Liver (tissue), 9 donors: ENCODE data around the gene BAZ2B. TPM values are rescaled to one million over a fixed set of nuclear protein-coding genes. Genes with fewer than 3 reads are reported as not detected.

Experiments
- DNase-seq: peaks from one replicate; pipeline ENCODE4 v3.0.0-alpha.2; 2017; ENCODE audit warnings: low spot score
- H3K27ac ChIP-seq, 2 donors: one replicate each; pipeline ENCODE4 v1.7.0; 2013; ENCODE audit warnings: inconsistent platforms in 2 of 2, low read length in 2 of 2, control low read depth in 1 of 2, low read depth in 1 of 2, mild to moderate bottlenecking in 1 of 2
- H3K27me3 ChIP-seq, 4 donors: one replicate each; pipeline versions ENCODE4 v1.6.1 to v1.7.0; 2013; ENCODE audit warnings: low read length in 3 of 4, inconsistent platforms in 1 of 4, mild to moderate bottlenecking in 1 of 4, moderate library complexity in 1 of 4; ENCODE audit not compliant: control insufficient read depth in 4 of 4, insufficient read depth in 4 of 4
- H3K36me3 ChIP-seq, 4 donors: one replicate each; pipeline versions ENCODE4 v1.6.1 to v1.7.0; 2013; ENCODE audit warnings: low read length in 3 of 4, mild to moderate bottlenecking in 3 of 4, low read depth in 1 of 4, moderate library complexity in 1 of 4; ENCODE audit not compliant: control insufficient read depth in 4 of 4, insufficient read depth in 3 of 4
- H3K4me1 ChIP-seq, 4 donors: one replicate each; pipeline versions ENCODE4 v1.6.1 to v1.7.0; 2013; ENCODE audit warnings: low read length in 3 of 4, mild to moderate bottlenecking in 3 of 4, moderate library complexity in 1 of 4; ENCODE audit not compliant: control insufficient read depth in 4 of 4, insufficient read depth in 4 of 4
- H3K4me3 ChIP-seq, 3 donors: one replicate each; pipeline versions ENCODE4 v1.6.1 to v1.7.0; 2013; ENCODE audit warnings: low read length in 3 of 3, control low read depth in 1 of 3, low read depth in 1 of 3, mild to moderate bottlenecking in 1 of 3
- H3K9ac ChIP-seq, 2 donors: one replicate each; pipeline ENCODE4 v1.7.0; 2013; ENCODE audit warnings: low read length in 2 of 2, mild to moderate bottlenecking in 2 of 2, moderate library complexity in 2 of 2, control low read depth in 1 of 2, low read depth in 1 of 2
- H3K9me3 ChIP-seq, 4 donors: one replicate each; pipeline versions ENCODE4 v1.6.1 to v1.7.0; 2013; ENCODE audit warnings: low read length in 3 of 4; ENCODE audit not compliant: control insufficient read depth in 4 of 4
- EGR1 ChIP-seq, 2 donors: IDR thresholded peaks; 2 replicates each; pipeline ENCODE4 v1.6.1; 2016 to 2018; ENCODE audit warnings: antibody characterized with exemption in 2 of 2, low read depth in 2 of 2
- FOXA1 ChIP-seq: IDR thresholded peaks from 2 replicates; pipeline ENCODE4 v1.6.1; 2016; ENCODE audit warnings: antibody characterized with exemption
- FOXA2 ChIP-seq: IDR thresholded peaks from 2 replicates; pipeline ENCODE4 v1.6.1; 2016; ENCODE audit warnings: antibody characterized with exemption
- GABPA ChIP-seq, 2 donors: IDR thresholded peaks in 1 of 2; conservative IDR thresholded peaks in 1 of 2; 2 replicates each; pipeline ENCODE4 v1.6.1; 2016; ENCODE audit warnings: antibody characterized with exemption in 2 of 2, mild to moderate bottlenecking in 1 of 2, moderate library complexity in 1 of 2
- HNF4A ChIP-seq, 2 donors: conservative IDR thresholded peaks; 2 replicates each; pipeline ENCODE4 v1.6.1; 2016; ENCODE audit warnings: antibody characterized with exemption in 2 of 2, mild to moderate bottlenecking in 2 of 2
- HNF4G ChIP-seq: IDR thresholded peaks from 2 replicates; pipeline ENCODE4 v1.6.1; 2016; ENCODE audit warnings: antibody characterized with exemption
- JUND ChIP-seq, 2 donors: IDR thresholded peaks; 2 replicates each; pipeline ENCODE4 v1.6.1; 2016; ENCODE audit warnings: antibody characterized with exemption in 2 of 2
- NR2F2 ChIP-seq: IDR thresholded peaks from 2 replicates; pipeline ENCODE4 v1.6.1; 2016; ENCODE audit warnings: antibody characterized with exemption
- RAD21 ChIP-seq, 2 donors: IDR thresholded peaks; 2 replicates each; pipeline ENCODE4 v1.6.1; 2016; ENCODE audit warnings: antibody characterized with exemption in 2 of 2, mild to moderate bottlenecking in 2 of 2
- RXRA ChIP-seq, 2 donors: IDR thresholded peaks; 2 replicates each; pipeline ENCODE4 v1.6.1; 2017 to 2018; ENCODE audit warnings: antibody characterized with exemption in 2 of 2, mild to moderate bottlenecking in 1 of 2
- SP1 ChIP-seq: IDR thresholded peaks from 2 replicates; pipeline ENCODE4 v1.6.1; 2018; ENCODE audit warnings: antibody characterized with exemption, mild to moderate bottlenecking
- TAF1 ChIP-seq: conservative IDR thresholded peaks from 2 replicates; pipeline ENCODE4 v1.6.1; 2016; ENCODE audit warnings: antibody characterized with exemption, mild to moderate bottlenecking
- YY1 ChIP-seq: IDR thresholded peaks from 2 replicates; pipeline ENCODE4 v1.6.1; 2016; ENCODE audit warnings: antibody characterized with exemption, mild to moderate bottlenecking
- WGBS: extraction: QIAGEN DNeasy Blood & Tissue Kit; methylation state at CpG from one replicate; pipeline ENCODE4 v1.1.7; 2013; 5-methylcytosine and 5-hydroxymethylcytosine counted together
- polyA plus RNA-seq, 2 donors: library from polyadenylated mRNA; stranded (reverse) in 1 of 2; unstranded in 1 of 2; fragments of 200-250 nt in 1 of 2; fragments of >200 nt in 1 of 2; fragmentation: Nextera tagmentation in 1 of 2; extraction: Ambion mirVana in 1 of 2; gene quantifications; one replicate each; pipeline versions ENCODE4 v1.2.1 to v1.2.3, GENCODE V29; 2013 to 2015
- total RNA-seq, 2 donors: library from RNA; depleted of rRNA; stranded (reverse); fragments of >200 nt; gene quantifications; one replicate each; pipeline ENCODE4 v1.2.3, GENCODE V29; 2014
- TF ChIP-seq, protein P1 (sequence below): IDR thresholded peaks from 2 replicates; pipeline ENCODE4 v1.6.1; 2016; ENCODE audit warnings: antibody characterized with exemption
- TF ChIP-seq, protein P2 (sequence below): IDR thresholded peaks from 2 replicates; pipeline ENCODE4 v1.6.1; 2016; ENCODE audit warnings: antibody characterized with exemption, mild to moderate bottlenecking
- TF ChIP-seq, protein P3 (sequence below): IDR thresholded peaks from 2 replicates; pipeline ENCODE4 v1.6.1; 2016; ENCODE audit warnings: antibody characterized with exemption
- TF ChIP-seq, protein P4 (sequence below): IDR thresholded peaks from 2 replicates; pipeline ENCODE4 v1.6.1; 2016; ENCODE audit warnings: antibody characterized with exemption
- TF ChIP-seq, protein P5 (sequence below): fragments of 150-350 bp; IDR thresholded peaks from 2 replicates; pipeline ENCODE4 v1.5.1; 2017; ENCODE audit warnings: improper control_type of control experiment, low read depth, low read length; ENCODE audit not compliant: missing input control
- donor health status: healthy.
- donor health status: healthy.
- donor health status: healthy.
- donor health status: healthy.
- donor health status: healthy.

The BAZ2B gene
- total and polyA plus RNA-seq, 4 donors, result 6.7 to 61.0 (median 24.9) TPM

DNA sequence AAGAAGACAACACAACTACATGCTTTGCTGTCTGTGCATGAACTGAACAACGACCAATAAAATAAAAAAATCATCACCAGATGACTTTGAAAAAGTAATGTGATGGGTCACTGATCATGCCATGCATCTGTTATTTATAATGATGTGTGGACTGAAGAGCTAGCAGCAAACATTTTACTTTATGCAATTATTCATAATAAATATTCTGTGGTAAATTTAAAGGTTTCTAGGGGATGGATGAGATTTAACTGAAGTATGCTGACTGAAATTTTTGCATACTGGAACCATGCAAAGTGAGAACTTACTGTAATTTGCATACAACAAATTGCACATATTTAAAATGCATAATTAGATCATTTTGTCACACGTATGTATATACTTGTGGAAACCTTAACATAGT, 31.3 kb upstream of the BAZ2B start:
- no peak overlapping the region for H3K27ac ChIP-seq
- H3K36me3 ChIP-seq, result no peaks in the 10 kb centered on the region
- 87% methylated on average over 2 of the region's 2 CpGs for whole genome bisulfite sequencing
- H3K9ac ChIP-seq, result no peak overlapping the region
- no peak overlapping the region for H3K4me3 ChIP-seq
- H3K9me3 ChIP-seq, result no peaks in the 10 kb centered on the region
- TF ChIP-seq, protein P1, sequence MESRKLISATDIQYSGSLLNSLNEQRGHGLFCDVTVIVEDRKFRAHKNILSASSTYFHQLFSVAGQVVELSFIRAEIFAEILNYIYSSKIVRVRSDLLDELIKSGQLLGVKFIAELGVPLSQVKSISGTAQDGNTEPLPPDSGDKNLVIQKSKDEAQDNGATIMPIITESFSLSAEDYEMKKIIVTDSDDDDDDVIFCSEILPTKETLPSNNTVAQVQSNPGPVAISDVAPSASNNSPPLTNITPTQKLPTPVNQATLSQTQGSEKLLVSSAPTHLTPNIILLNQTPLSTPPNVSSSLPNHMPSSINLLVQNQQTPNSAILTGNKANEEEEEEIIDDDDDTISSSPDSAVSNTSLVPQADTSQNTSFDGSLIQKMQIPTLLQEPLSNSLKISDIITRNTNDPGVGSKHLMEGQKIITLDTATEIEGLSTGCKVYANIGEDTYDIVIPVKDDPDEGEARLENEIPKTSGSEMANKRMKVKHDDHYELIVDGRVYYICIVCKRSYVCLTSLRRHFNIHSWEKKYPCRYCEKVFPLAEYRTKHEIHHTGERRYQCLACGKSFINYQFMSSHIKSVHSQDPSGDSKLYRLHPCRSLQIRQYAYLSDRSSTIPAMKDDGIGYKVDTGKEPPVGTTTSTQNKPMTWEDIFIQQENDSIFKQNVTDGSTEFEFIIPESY, result no peak
- TF ChIP-seq TAF1 (no peak), SP1 (no peak), RXRA (IDR thresholded peaks at IDR 0.05) (no peak)
- TF ChIP-seq, protein P2, sequence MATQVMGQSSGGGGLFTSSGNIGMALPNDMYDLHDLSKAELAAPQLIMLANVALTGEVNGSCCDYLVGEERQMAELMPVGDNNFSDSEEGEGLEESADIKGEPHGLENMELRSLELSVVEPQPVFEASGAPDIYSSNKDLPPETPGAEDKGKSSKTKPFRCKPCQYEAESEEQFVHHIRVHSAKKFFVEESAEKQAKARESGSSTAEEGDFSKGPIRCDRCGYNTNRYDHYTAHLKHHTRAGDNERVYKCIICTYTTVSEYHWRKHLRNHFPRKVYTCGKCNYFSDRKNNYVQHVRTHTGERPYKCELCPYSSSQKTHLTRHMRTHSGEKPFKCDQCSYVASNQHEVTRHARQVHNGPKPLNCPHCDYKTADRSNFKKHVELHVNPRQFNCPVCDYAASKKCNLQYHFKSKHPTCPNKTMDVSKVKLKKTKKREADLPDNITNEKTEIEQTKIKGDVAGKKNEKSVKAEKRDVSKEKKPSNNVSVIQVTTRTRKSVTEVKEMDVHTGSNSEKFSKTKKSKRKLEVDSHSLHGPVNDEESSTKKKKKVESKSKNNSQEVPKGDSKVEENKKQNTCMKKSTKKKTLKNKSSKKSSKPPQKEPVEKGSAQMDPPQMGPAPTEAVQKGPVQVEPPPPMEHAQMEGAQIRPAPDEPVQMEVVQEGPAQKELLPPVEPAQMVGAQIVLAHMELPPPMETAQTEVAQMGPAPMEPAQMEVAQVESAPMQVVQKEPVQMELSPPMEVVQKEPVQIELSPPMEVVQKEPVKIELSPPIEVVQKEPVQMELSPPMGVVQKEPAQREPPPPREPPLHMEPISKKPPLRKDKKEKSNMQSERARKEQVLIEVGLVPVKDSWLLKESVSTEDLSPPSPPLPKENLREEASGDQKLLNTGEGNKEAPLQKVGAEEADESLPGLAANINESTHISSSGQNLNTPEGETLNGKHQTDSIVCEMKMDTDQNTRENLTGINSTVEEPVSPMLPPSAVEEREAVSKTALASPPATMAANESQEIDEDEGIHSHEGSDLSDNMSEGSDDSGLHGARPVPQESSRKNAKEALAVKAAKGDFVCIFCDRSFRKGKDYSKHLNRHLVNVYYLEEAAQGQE, result no peak
- TF ChIP-seq, protein P3, sequence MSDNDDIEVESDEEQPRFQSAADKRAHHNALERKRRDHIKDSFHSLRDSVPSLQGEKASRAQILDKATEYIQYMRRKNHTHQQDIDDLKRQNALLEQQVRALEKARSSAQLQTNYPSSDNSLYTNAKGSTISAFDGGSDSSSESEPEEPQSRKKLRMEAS, result no peak
- H3K27me3 ChIP-seq, result no peaks in the 10 kb centered on the region
- DNase-seq, result no peak
- no peaks in the 10 kb centered on the region for H3K4me1 ChIP-seq

DNA sequence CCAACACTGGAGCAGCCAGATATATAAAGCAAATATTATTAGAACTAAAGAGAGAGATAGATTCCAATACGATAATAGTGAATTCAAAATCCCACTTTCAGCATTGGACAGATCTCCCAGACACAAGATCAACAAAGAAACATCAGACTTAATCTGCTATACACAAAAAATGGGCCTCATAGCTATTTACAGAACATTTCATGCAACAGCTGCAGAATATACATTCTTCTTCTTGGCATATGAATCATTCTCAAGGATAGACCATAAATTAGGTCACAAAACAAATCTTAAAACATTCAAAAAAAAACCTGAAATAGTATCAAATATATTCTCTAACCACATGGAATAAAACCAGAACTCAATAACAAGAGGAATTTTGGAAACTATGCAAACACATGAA, 23.8 kb upstream of the BAZ2B start:
- TF ChIP-seq RAD21 (IDR thresholded peaks at IDR 0.05) (no peak), RXRA (IDR thresholded peaks at IDR 0.05) (no peak), EGR1 (IDR thresholded peaks at IDR 0.05; ENCODE audit: low read depth in 2 of 2) (no peak), YY1 (no peak), GABPA (IDR thresholded peaks at IDR 0.05 in 1 of 2, conservative IDR thresholded peaks at IDR 0.05 in 1 of 2) (no peak), SP1 (no peak), NR2F2 (no peak), HNF4A (conservative IDR thresholded peaks at IDR 0.05) (no peak), FOXA1 (no peak), TAF1 (no peak), HNF4G (no peak), JUND (IDR thresholded peaks at IDR 0.05) (no peak), FOXA2 (no peak)
- TF ChIP-seq, protein P4, sequence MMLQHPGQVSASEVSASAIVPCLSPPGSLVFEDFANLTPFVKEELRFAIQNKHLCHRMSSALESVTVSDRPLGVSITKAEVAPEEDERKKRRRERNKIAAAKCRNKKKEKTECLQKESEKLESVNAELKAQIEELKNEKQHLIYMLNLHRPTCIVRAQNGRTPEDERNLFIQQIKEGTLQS, result no peak
- TF ChIP-seq, protein P2, result no peak
- TF ChIP-seq, protein P3, result no peak
- TF ChIP-seq, protein P1, result no peak
- TF ChIP-seq, protein P5, sequence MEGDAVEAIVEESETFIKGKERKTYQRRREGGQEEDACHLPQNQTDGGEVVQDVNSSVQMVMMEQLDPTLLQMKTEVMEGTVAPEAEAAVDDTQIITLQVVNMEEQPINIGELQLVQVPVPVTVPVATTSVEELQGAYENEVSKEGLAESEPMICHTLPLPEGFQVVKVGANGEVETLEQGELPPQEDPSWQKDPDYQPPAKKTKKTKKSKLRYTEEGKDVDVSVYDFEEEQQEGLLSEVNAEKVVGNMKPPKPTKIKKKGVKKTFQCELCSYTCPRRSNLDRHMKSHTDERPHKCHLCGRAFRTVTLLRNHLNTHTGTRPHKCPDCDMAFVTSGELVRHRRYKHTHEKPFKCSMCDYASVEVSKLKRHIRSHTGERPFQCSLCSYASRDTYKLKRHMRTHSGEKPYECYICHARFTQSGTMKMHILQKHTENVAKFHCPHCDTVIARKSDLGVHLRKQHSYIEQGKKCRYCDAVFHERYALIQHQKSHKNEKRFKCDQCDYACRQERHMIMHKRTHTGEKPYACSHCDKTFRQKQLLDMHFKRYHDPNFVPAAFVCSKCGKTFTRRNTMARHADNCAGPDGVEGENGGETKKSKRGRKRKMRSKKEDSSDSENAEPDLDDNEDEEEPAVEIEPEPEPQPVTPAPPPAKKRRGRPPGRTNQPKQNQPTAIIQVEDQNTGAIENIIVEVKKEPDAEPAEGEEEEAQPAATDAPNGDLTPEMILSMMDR, result no peak
- Histone ChIP-seq H3K27ac (no peak overlapping the region), H3K9ac (no peak overlapping the region), H3K36me3 (no peaks in the 10 kb centered on the region), H3K4me1 (no peaks in the 10 kb centered on the region), H3K27me3 (no peaks in the 10 kb centered on the region), H3K9me3 (no peaks in the 10 kb centered on the region), H3K4me3 (no peak overlapping the region)
- 95% methylated on average over 1 of the region's 1 CpG for WGBS
- DNase-seq, result no peak
